ENCODE results near the gene FHL3.

Gene FHL3

GRCh38 chr1:38005195-38006007 lies at the start of gene FHL3:
FHL3 (minus strand) TSS chr1:38005514; CDS start chr1:37999412, 6,102 bp downstream.
- peak; percentile 70 for DNase-seq
- peak; percentile 5 for ATAC-seq

- ATAC-seq: peak; percentile 60
- DNase-seq: no peak
Measured at GRCh38 chr1:38053416-38054091, 48.2 kb upstream of the FHL3 start.

- ATAC-seq: no peak
Measured at GRCh38 chr1:38052750-38053415, 47.6 kb upstream of the FHL3 start.

GRCh38 chr1:38051079-38051543 lies 45.8 kb upstream of the FHL3 start:
- DNase-seq: no peak
- no peak for ATAC-seq

More at GRCh38 chr1:38052750-38053415, 47.6 kb upstream of the FHL3 start:
- DNase-seq: no peak

- ATAC-seq: no peak
- no peak for DNase-seq
Measured at GRCh38 chr1:38050397-38051078, 45.2 kb upstream of the FHL3 start.

GRCh38 chr1:38047603-38048141 lies 42.4 kb upstream of the FHL3 start:
- DNase-seq (no peak), ATAC-seq (no peak)

GRCh38 chr1:38046884-38047602 lies 41.7 kb upstream of the FHL3 start:
- ATAC-seq: peak; percentile 85
- DNase-seq: peak; percentile 85

GRCh38 chr1:38046333-38046883 lies 41.1 kb upstream of the FHL3 start, which contains the start of gene POU3F1:
POU3F1 (minus strand) TSS chr1:38046793; CDS start chr1:38046743, 50 bp downstream.
- ATAC-seq: no peak
- DNase-seq: no peak

GRCh38 chr1:38045401-38046332 lies 40.4 kb upstream of the FHL3 start:
- DNase-seq (no peak), ATAC-seq (no peak)

- no peak for ATAC-seq
- no peak for DNase-seq
Measured at GRCh38 chr1:38044221-38045215, 39.2 kb upstream of the FHL3 start.

GRCh38 chr1:38043036-38043747 lies 37.9 kb upstream of the FHL3 start:
- no peak for ATAC-seq
- DNase-seq: no peak

- ATAC-seq (no peak), DNase-seq (no peak)
Measured at GRCh38 chr1:38041936-38042834, 36.9 kb upstream of the FHL3 start.

GRCh38 chr1:38039331-38040088 lies 34.2 kb upstream of the FHL3 start:
- ATAC-seq (no peak), DNase-seq (no peak)

GRCh38 chr1:38038861-38039260 lies 33.5 kb upstream of the FHL3 start:
- DNase-seq (no peak), ATAC-seq (no peak)

- peak; percentile 41 for DNase-seq
- no peak for ATAC-seq
Measured at GRCh38 chr1:38037221-38037939, 32.1 kb upstream of the FHL3 start.

Data from stimulated activated naive CD8-positive, alpha-beta T cell treated with anti-CD3 and anti-CD28 coated beads, Interleukin-15, Interleukin-2, amounts not matched to agents 100 U/mL and 50 U/mL, for 24 hours (primary cell).